KOPT-K1 (cell line): Measurements from ENCODE around the gene UCHL1.
"Not testable (repeated sequence)": the region's sequence is repeated elsewhere in the genome, so short reads cannot be mapped to it uniquely, and the experiment has no call there.

Source experiments
- H3K27ac ChIP-seq: fragments of 200-600 bp; sonication (generic); 2 replicates; pipeline ENCODE4 v1.5.1; 2016; ENCODE audit warnings: antibody characterized with exemption, mild to moderate bottlenecking, low read depth, low read length; ENCODE audit not compliant: poor library complexity, severe bottlenecking
- H3K36me3 ChIP-seq: fragments of 200-600 bp; sonication (generic); 2 replicates; pipeline ENCODE4 v1.5.1; 2017; ENCODE audit warnings: antibody characterized with exemption, mild to moderate bottlenecking, low read length, moderate library complexity; ENCODE audit not compliant: insufficient read depth
- H3K9me3 ChIP-seq: fragments of 200-600 bp; sonication (generic); 2 replicates; pipeline ENCODE4 v1.5.1; 2017; ENCODE audit warnings: antibody characterized with exemption, low read length, mild to moderate bottlenecking; ENCODE audit not compliant: insufficient read depth, poor library complexity, severe bottlenecking

Gene UCHL1

DNA sequence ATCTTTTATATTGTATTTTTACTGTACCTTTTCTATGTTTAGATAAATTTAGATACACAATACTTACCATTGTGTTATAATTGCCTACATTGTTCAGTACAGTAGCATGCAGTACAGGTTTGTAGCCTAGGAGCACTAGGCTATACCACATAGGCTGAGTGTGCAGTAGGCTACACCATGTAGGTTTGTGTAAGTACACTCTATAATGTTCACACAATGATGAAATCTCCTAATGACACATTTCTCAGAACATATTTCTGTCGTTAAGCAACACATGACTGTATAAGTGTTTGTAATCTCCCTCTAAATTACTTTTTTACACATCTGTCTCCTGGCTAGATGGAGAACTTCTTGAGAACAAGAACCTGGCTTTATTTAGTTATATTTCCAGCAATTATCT is 40.3 kb downstream of the UCHL1 start:
- H3K27ac ChIP-seq: no peak overlapping the region
- peaks cover 13% of the 10 kb centered on the region for H3K9me3 ChIP-seq
- no peaks in the 10 kb centered on the region for H3K36me3 ChIP-seq

DNA sequence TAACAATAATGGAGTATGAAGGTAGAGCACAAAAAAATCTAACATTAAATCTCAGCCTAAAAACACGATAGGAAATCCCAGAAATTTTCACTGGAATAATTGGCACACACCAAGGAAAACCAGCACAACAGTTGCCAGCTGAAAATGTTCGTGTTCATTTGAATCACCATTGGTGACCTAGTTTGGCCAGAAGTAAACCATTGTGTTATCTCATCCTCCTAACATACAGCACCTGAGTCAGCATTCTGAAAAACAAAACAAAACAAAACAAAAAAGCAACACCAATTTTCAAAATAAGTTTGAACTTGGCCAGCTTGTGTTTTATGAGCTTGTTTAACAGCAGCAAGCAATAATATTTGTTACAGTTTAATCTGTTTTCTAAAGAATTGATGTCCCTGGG is 41.1 kb downstream of the UCHL1 start:
- Histone ChIP-seq H3K36me3 (no peaks in the 10 kb centered on the region), H3K9me3 (peaks cover 13% of the 10 kb centered on the region), H3K27ac (no peak overlapping the region)

DNA sequence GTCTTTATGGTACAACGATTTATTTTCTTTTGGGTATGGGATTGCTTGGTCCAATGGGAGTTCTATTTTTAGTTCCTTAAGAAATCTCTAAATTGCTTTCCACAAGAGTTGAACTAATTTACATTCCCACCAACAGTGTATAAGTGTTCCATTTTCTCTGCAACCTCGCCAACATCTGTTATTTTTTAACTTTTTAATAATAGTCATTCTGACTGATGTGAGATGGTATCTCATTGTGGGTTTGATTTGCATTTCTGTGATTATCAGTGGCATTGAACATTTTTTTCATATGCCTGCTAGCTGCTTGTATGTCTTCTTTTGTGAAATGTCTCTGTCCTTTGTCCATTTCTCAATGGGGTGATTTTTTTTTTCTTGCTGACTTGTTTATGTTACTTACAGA is 42.8 kb downstream of the UCHL1 start:
- Histone ChIP-seq H3K27ac (no peak overlapping the region), H3K9me3 (peaks cover 7% of the 10 kb centered on the region), H3K36me3 (no peaks in the 10 kb centered on the region)

DNA sequence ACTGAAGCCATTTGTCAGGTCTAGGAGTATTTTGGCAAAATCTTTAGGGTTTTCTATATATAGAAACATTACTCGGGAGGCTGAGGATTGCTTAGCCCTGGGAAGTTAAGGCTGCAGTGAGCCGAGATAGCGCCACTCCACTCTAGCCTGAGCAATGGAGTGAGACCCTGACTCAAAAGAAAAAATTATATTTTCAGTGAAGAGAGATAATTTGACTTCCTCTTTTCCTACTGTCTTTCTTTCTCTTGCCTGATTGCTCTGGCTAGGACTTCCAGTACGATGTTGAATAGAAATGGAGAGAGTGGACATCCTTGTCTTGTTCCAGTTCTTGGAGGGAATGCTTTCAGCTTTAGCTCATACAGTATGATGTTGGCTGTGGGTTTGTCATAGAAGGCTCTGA is 44.4 kb downstream of the UCHL1 start:
- H3K27ac ChIP-seq: no peak overlapping the region
- H3K36me3 ChIP-seq: no peaks in the 10 kb centered on the region
- H3K9me3 ChIP-seq: no peaks in the 10 kb centered on the region

DNA sequence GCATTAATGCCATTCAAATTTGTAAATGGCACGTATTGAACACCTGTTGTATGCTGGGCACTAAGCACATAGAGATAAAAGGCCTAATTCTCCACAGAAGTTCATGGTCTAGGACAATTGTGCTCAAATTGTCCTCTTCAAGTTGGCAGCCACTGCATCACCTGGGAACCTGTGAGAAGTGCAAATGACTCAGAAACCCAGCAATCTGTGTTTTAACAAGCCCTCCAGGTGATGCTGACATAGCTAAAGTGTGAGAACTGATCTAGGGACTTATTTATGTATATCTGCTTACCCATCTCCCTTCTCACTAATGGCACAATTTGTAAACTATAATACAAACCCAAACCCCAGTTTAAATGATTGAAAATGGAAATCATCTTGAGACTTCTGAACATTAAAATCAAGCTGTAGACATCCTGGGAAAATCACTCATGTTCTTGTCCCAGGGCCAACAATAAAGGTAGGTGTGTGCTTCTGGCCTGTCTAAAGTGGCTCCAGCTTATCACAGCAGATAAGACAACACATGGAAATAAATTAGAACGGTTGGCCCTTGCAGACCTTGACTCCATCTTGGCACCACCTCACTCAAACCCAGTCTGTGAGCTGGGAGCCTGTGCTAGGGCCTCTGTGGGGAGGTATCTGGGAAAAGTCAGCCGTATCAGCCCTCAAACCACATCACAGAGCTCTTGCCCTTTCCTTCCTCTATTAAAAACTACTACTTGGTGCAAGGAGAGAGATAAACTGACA is 46.8 kb downstream of the UCHL1 start:
- H3K36me3 ChIP-seq: no peaks in the 10 kb centered on the region
- no peaks in the 10 kb centered on the region for H3K9me3 ChIP-seq
- no peak overlapping the region for H3K27ac ChIP-seq

DNA sequence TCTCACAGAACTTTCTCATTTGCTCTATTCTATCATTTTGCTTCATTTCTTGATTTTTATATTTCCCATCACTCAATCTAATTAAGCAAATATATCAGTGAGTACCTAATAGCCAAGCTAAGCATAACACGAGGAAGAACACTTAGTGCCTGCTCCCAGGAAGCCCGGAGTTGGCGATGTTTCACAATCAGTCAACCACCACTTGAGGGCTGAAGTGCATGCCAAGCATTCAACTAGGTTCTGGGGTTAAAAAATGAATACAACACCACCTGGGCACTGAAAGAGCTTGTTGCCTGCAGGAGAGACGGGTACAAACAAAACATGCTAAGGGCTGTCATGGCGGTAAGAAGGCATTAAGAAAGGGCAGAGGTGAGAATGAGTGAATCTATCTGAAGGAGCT is 47.5 kb downstream of the UCHL1 start:
- no peaks in the 10 kb centered on the region for H3K9me3 ChIP-seq
- H3K27ac ChIP-seq: no peak overlapping the region
- H3K36me3 ChIP-seq: no peaks in the 10 kb centered on the region

DNA sequence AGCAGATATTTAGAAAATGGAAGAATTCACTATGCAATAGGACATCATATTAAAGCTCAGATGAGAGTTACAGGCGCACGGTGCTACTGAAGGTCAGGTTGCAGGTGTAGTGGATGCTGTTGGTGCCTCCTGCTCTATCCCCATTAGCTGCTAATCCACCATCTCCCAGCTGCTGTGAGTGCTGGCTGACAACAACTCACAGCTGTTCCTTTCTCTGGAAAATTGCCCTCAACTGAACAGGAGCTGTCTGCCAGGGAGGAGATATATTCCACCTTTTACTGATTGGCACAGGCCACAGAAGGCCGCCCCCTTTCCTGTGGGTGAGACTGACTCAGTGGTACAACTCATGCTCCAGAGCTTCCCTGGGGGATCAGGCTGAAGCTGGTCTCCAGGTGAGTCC is 48.7 kb downstream of the UCHL1 start:
- Histone ChIP-seq H3K27ac (no peak overlapping the region), H3K36me3 (no peaks in the 10 kb centered on the region), H3K9me3 (no peaks in the 10 kb centered on the region)

DNA sequence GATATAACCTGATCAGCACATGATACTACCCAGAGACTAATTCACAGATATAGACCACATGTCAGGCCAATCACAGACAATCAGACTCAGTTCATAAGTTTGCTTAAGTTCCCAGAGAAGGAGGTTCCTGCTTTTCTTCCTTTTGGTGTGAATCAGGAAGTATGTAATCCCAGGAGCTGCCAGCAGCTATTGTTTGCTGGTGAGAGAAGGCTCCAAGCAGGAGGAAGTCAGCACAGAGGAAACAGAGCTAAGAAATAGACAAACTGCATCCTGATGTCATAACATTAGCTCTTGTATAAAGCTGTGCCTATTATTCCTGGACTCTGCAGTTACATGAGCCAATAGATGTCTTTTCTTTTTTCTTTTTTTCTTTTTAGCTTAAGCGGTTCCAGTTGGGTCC is 50.9 kb downstream of the UCHL1 start:
- Histone ChIP-seq H3K36me3 (no peaks in the 10 kb centered on the region), H3K9me3 (no peaks in the 10 kb centered on the region), H3K27ac (no peak overlapping the region)

DNA sequence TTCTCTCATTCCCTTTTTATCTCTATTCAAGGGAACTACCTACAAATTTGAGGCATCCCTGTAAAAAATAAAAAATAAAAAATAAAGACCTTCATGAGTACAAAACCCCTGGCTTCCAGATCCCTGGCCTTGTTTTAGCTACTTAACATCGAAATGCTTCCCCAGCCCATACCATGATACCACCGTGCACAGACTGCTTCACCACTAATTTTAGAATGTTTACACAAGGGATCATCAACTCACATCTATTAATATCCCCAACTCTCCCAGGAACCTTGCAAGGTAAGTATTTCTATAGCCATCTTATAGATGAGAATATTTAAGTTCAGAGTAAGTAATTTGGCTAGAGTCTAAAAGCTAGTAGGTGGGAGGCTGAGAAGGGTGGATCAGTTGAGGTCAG is 51.7 kb downstream of the UCHL1 start:
- Histone ChIP-seq H3K27ac (no peak overlapping the region), H3K9me3 (no peaks in the 10 kb centered on the region), H3K36me3 (no peaks in the 10 kb centered on the region)

DNA sequence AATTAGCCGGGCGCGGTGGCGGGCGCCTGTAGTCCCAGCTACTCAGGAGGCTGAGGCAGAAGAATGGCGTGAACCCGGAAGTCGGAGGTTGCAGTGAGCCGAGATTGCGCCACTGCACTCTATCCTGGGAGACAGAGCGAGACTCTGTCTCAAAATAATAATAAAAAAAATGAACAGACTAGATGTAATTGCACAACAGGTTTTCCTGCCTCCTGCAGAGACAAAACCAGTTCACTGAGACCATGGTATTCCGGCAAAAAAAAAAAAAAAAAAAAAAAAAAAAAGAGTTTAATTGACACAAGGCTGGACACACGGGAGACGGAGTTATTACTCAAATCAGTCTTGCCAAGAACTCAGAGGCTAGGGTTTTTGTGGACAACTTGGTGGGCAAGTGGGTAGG is 58.7 kb downstream of the UCHL1 start:
- H3K9me3 ChIP-seq, H3K36me3 ChIP-seq, H3K27ac ChIP-seq: not testable (repeated sequence)

DNA sequence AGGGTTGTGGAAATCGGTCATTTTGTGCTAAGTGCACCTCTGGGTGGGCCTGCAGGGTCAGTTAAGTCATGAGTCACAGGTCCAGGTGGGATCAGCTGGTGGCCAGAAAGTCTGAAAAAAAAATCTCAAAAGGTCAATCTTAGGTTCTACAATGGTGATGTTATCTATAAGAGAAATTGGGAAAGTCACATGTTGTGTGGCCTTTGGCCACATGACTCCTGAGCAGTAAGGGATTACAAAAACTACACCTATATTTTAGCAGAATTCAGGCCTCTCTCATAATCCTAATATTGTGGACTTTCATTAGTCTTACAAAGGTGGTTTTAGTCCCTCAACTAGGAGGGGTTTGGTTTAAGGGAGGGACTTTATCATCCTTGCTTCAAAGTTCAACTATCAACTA is 59.1 kb downstream of the UCHL1 start:
- no peaks in the 10 kb centered on the region for H3K36me3 ChIP-seq
- H3K27ac ChIP-seq: no peak overlapping the region

More for the DNA sequence above, 59.1 kb downstream of the UCHL1 start:
- no peaks in the 10 kb centered on the region for H3K9me3 ChIP-seq
